Astrocyte of the cerebellum (primary cell): ENCODE results near the gene PRKCA.
"Not testable (repeated sequence)": the region's sequence is repeated elsewhere in the genome, so short reads cannot be mapped to it uniquely, and the experiment has no call there.

Source experiments
- DNase-seq: peaks from one replicate; pipeline ENCODE4 v3.0.0-alpha.2; 2011; ENCODE audit warnings: low read depth
- H3K4me3 ChIP-seq: 2 replicates; pipeline ENCODE4 v1.5.1; 2011; ENCODE audit warnings: mild to moderate bottlenecking, low read depth, low read length, moderate library complexity
- in situ Hi-C: cut with HindIII; loops from 2 replicates; pipeline ENCODE4 v1.10.0; 2017; ENCODE audit warnings: low sequenced_read_pairs
- TF ChIP-seq, protein P1 (sequence below): IDR thresholded peaks from 2 replicates; pipeline ENCODE4 v1.5.1; 2012; ENCODE audit warnings: low read length, low read depth, moderate library complexity, mild to moderate bottlenecking; ENCODE audit errors: missing control alignments

The PRKCA gene

DNA sequence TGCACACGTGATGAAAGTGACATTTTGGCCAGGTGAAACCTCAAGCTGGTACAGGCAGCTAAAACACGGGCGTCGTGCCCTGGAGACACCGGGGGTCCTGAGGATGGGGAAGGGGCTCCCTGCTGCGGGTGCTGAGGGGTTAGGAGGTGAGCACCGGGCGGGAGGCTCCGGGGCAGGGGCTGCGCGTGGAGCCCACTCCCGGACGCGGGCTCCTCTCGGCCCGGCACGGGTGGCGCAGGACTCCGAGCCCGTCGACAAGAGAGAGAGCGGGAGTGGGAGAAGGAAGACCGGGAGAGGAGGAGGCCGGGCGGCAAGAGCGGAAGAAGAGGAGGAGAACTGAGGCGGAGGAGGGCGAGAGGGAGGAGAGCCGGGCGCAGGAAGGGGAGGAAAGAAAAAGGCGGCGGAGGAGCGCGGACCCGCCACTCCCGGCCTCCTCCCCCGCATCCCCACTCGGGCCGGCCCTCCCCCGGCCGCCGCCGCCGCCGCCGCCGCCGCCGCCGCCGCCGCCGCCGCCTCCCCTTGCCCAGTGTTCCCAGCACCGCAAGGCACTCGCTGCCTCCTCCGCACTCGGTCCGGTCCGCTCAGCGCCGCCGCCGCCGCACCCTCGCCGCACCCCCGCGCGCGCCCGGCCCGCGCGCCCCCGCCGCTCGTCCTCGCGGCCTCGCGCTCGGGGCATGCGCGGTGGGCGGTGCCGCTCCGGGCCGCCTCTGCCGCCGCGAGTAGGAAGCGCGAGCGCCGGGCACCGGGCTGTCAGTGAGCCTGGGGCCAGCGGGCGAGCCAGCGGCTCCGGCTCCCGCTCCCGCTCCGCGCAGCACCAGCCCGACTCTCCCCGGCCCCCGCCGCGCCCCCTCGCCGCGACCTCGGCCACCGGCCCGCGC is at the start of gene PRKCA:
TSS of gene PRKCA (plus strand) at position 750 of the 878 bp plus-strand sequence.
- in situ Hi-C loops, result no loop called here
- no peak for DNase-seq
- TF ChIP-seq, protein P1, sequence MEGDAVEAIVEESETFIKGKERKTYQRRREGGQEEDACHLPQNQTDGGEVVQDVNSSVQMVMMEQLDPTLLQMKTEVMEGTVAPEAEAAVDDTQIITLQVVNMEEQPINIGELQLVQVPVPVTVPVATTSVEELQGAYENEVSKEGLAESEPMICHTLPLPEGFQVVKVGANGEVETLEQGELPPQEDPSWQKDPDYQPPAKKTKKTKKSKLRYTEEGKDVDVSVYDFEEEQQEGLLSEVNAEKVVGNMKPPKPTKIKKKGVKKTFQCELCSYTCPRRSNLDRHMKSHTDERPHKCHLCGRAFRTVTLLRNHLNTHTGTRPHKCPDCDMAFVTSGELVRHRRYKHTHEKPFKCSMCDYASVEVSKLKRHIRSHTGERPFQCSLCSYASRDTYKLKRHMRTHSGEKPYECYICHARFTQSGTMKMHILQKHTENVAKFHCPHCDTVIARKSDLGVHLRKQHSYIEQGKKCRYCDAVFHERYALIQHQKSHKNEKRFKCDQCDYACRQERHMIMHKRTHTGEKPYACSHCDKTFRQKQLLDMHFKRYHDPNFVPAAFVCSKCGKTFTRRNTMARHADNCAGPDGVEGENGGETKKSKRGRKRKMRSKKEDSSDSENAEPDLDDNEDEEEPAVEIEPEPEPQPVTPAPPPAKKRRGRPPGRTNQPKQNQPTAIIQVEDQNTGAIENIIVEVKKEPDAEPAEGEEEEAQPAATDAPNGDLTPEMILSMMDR, result no peak
- H3K4me3 ChIP-seq, result peak within 1 kb of the TSS; percentile 80

DNA sequence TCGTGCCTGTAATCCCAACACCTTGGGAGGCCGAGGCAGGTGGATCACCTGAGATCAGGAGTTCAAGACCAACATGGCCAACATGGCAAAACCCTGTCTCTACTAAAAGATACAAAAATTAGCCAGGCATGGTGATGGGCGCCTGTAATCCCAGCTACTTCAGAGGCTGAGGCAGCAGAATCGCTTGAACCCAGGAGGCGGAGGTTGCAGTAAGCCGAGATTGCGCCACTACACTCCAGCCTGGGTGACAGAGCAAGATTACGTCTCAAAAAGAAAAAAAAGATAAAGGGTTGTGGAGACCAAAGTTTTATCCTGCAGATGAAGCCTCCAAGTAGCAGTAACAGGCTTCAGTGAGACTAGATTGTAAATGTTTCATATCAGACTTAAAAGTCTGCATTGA is 49.0 kb upstream of the PRKCA start:
- DNase-seq, H3K4me3 ChIP-seq, in situ Hi-C loops: not testable (repeated sequence)

DNA sequence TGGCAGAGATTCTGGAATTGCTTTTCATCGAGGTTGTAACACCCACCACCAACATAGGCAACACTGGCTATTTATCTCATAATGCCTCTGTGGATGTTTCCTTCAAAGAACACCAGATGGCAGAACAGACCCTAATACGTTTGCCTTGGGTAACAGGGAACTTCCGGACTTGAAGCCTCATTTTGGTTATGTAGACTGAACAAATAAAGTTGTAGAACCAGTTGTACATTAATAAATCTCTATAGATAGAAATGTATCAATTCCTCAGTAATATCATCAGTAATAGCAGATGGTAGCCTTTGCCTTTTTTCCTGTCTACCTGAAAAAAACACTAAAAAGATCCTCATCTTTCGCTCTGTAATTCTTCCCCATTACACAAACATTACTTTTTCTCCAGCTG is 47.3 kb upstream of the PRKCA start:
- in situ Hi-C loops, result no loop called here

DNA sequence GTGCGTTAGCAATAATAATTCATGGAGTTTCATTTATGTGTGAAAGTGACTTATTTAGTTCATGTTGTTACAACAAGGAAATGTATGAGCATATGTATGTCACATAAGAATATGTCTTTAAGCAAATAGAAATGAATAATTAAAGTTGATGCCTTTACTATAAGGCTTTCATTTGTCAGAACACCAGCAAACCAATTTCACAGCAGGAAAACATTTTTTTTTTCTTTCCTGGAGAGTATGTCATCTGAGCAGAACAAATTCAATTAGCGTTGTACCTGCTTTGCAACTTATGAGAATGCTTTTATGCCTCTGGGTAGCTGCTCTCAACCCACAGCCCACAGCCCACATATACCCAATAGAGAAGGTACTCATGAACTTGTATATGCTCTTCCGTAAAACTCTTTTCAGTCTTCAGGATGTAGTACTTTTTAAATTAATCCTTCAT is 46.9 kb upstream of the PRKCA start:
- TF ChIP-seq, protein P1, result no peak
- DNase-seq, result no peak
- no peak overlapping the region for H3K4me3 ChIP-seq
- in situ Hi-C loops, result no loop called here

More for the DNA sequence above, 47.3 kb upstream of the PRKCA start:
- H3K4me3 ChIP-seq, result no peak overlapping the region
- TF ChIP-seq, protein P1, result peak; percentile 78
- peak; percentile 80 for DNase-seq

DNA sequence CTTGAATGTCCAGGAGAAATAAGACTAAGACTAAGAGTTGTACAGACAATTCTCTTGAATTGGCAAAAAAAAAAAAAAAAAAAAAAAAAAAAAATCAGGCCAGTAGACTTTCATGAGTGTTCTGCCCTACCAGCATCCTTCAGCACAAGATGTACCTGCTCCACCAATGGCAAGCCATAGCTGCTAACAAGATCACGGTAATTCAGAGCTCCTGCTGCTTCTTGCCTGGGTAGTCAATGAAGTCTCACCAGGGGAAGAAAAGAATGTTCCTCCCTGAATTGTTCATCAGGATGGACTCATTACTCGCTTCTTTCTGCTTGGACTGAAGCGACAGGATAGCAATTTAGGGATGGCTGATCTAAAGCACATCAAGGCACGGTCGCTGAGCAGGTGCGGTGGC is 42.1 kb upstream of the PRKCA start:
- no peak overlapping the region for H3K4me3 ChIP-seq
- TF ChIP-seq, protein P1, result no peak
- DNase-seq, result no peak
- in situ Hi-C loops, result no loop called here

DNA sequence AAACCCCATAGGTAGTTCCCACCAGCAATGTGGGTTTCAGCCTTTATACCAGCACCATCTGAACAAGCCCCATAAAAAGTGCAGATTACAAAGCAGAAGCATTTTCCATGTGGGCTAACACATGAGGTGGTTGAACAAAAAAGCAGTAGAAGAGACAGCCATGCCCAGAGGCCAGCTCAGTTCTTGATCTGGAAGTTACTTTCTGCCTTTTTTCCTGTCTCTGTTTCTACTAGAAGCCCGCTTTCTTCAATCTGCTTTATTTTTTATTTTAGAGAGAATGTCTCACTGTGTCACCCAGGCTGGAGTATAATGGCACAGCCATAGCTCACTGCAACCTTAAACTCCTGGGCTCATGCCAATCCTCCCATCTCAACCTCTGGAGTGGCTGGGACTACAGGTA is 41.7 kb upstream of the PRKCA start:
- DNase-seq, result no peak
- in situ Hi-C loops, result no loop called here
- H3K4me3 ChIP-seq, result no peak overlapping the region
- TF ChIP-seq, protein P1, result no peak

DNA sequence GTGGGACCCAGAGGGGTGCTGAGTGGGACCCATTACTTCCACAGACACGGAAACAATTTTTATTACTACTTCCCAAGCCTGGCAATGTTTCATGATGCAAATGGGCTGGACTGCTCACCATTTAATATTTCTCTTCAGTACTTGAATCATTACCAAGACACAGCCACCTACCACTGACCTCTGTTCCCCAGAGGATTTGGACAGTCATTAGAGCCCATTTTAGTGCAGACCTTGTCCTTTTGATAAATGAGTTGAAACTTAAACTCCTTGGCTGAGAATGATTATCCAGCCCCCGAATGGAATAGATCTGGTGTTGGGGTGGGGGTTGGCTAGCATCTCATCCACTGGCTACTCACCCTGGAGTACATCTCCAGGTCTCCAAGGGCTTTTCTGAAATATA is 39.6 kb upstream of the PRKCA start:
- TF ChIP-seq, protein P1, result no peak
- DNase-seq, result no peak
- in situ Hi-C loops, result no loop called here
- no peak overlapping the region for H3K4me3 ChIP-seq
